CD14-positive monocyte (primary cell): ENCODE data around the gene MYH9. TPM values are rescaled to one million over a fixed set of nuclear protein-coding genes. Genes with fewer than 3 reads are reported as not detected.
A peak's percentile ranks its signal among the peaks of the same experiment; 100 is the strongest.

ENCODE experiments used
- DNase-seq, 3 donors: peaks; one replicate each; pipeline ENCODE4 v3.0.0-alpha.2; 2011 to 2022
- H2AFZ ChIP-seq: 2 replicates; pipeline ENCODE4 v1.6.0; 2012; ENCODE audit warnings: mild to moderate bottlenecking, low read depth, low read length, inconsistent platforms; ENCODE audit not compliant: insufficient read depth, poor library complexity, severe bottlenecking
- H3K27ac ChIP-seq, 2 donors: 1 replicate in 1 of 2; 2 replicates in 1 of 2; pipeline ENCODE4 v1.5.1; 2012 to 2013; ENCODE audit warnings: low read length in 2 of 2, control low read depth in 1 of 2, inconsistent platforms in 1 of 2, low read depth in 1 of 2, mild to moderate bottlenecking in 1 of 2
- H3K27me3 ChIP-seq, 2 donors: one replicate each; pipeline versions ENCODE4 v1.6.0 to v1.6.1; 2011 to 2013; ENCODE audit warnings: low read length in 2 of 2; ENCODE audit not compliant: control insufficient read depth in 2 of 2, insufficient read depth in 2 of 2
- H3K36me3 ChIP-seq, 2 donors: replicated peaks in 1 of 2; 1 replicate in 1 of 2; 2 replicates in 1 of 2; pipeline versions ENCODE4 v1.5.1 to v1.6.1; 2012 to 2013; ENCODE audit warnings: low read length in 2 of 2, control low read depth in 1 of 2, inconsistent platforms in 1 of 2, mild to moderate bottlenecking in 1 of 2; ENCODE audit not compliant: insufficient read depth in 2 of 2, control insufficient read depth in 1 of 2
- H3K4me1 ChIP-seq, 2 donors: 1 replicate in 1 of 2; 2 replicates in 1 of 2; pipeline versions ENCODE4 v1.5.1 to v1.6.1; 2012 to 2013; ENCODE audit warnings: low read length in 2 of 2, control low read depth in 1 of 2, inconsistent platforms in 1 of 2, mild to moderate bottlenecking in 1 of 2, moderate library complexity in 1 of 2; ENCODE audit not compliant: insufficient read depth in 2 of 2, control insufficient read depth in 1 of 2
- H3K4me2 ChIP-seq: replicated peaks from 2 replicates; pipeline ENCODE3; 2012; ENCODE audit warnings: low read length, moderate library complexity, mild to moderate bottlenecking; ENCODE audit not compliant: poor library complexity, severe bottlenecking; ENCODE audit errors: extremely low read depth
- H3K4me3 ChIP-seq, 3 experiments: fragments of 200-600 bp in 1 of 3; sonication (generic) in 1 of 3; replicated peaks in 1 of 3; 1 replicate in 2 of 3; 2 replicates in 1 of 3; pipeline ENCODE4 v1.5.1; 2011 to 2013; ENCODE audit warnings: low read length in 3 of 3, mild to moderate bottlenecking in 3 of 3, control low read depth in 2 of 3, low read depth in 2 of 3, inconsistent platforms in 1 of 3, moderate library complexity in 1 of 3
- H3K79me2 ChIP-seq: 2 replicates; pipeline ENCODE4 v1.6.0; 2012; ENCODE audit warnings: mild to moderate bottlenecking, control low read depth, inconsistent platforms, low read length, moderate library complexity; ENCODE audit not compliant: insufficient read depth
- H3K9ac ChIP-seq: 2 replicates; pipeline ENCODE4 v1.6.0; 2017; ENCODE audit warnings: low read length, mild to moderate bottlenecking; ENCODE audit not compliant: insufficient read depth, poor library complexity, severe bottlenecking
- H3K9me3 ChIP-seq, 2 donors: replicated peaks in 1 of 2; 1 replicate in 1 of 2; 2 replicates in 1 of 2; pipeline versions ENCODE4 v1.5.1 to v1.6.1; 2012 to 2013; ENCODE audit warnings: low read length in 2 of 2, control low read depth in 1 of 2; ENCODE audit not compliant: control insufficient read depth in 1 of 2, insufficient read depth in 1 of 2
- H4K20me1 ChIP-seq: 2 replicates; pipeline ENCODE4 v1.6.0; 2012; ENCODE audit warnings: mild to moderate bottlenecking, low read length, control low read depth, moderate library complexity; ENCODE audit not compliant: insufficient read depth
- H3K27ac Mint-ChIP-seq, 7 donors: one replicate each; pipeline ENCODE4 v1.8.0; 2020; ENCODE audit warnings: mild to moderate bottlenecking in 7 of 7, mixed read lengths in 7 of 7, moderate library complexity in 6 of 7, inconsistent platforms in 2 of 7
- H3K27me3 Mint-ChIP-seq, 3 donors: one replicate each; pipeline ENCODE4 v1.8.0; 2021 to 2022; ENCODE audit warnings: low read depth in 3 of 3, mild to moderate bottlenecking in 3 of 3, mixed read lengths in 3 of 3, moderate library complexity in 3 of 3, inconsistent platforms in 1 of 3
- H3K36me3 Mint-ChIP-seq, 2 donors: one replicate each; pipeline ENCODE4 v1.8.0; 2020; ENCODE audit warnings: mixed read lengths in 2 of 2, inconsistent platforms in 1 of 2, mild to moderate bottlenecking in 1 of 2
- H3K4me1 Mint-ChIP-seq: one replicate; pipeline ENCODE4 v1.8.0; 2020; ENCODE audit warnings: mild to moderate bottlenecking, mixed read lengths
- H3K4me3 Mint-ChIP-seq, 2 donors: one replicate each; pipeline ENCODE4 v1.8.0; 2020; ENCODE audit warnings: mild to moderate bottlenecking in 2 of 2, mixed read lengths in 2 of 2, moderate library complexity in 1 of 2
- H3K9me3 Mint-ChIP-seq, 7 donors: one replicate each; pipeline ENCODE4 v1.8.0; 2020 to 2022; ENCODE audit warnings: mixed read lengths in 7 of 7, mild to moderate bottlenecking in 6 of 7, moderate library complexity in 6 of 7, inconsistent platforms in 2 of 7
- CTCF ChIP-seq: fragments of 200-600 bp; IDR thresholded peaks from one replicate; pipeline ENCODE4 v1.8.0; 2022; ENCODE audit warnings: antibody characterized with exemption, mild to moderate bottlenecking
- WGBS: methylation state at CpG from one replicate; pipeline ENCODE4 v1.1.5; 2013; ENCODE audit warnings: missing lambda C conversion rate; ENCODE audit not compliant: insufficient coverage; 5-methylcytosine and 5-hydroxymethylcytosine counted together
- intact Hi-C, 2 donors: fragments of 100-400 bp; cut with micrococcal nuclease; formaldehyde crosslinking; loops; one replicate each; pipeline versions ENCODE4 v1.15.0 to v1.15.1; 2023
- polyA plus RNA-seq, 3 donors: library from polyadenylated mRNA; depleted of rRNA in 1 of 3; unstranded in 2 of 3; stranded (reverse) in 1 of 3; fragments of 300-500 nt in 2 of 3; fragments of >200 nt in 1 of 3; fragmentation: Illumina TruSeq in 2 of 3; gene quantifications; 1 replicate in 2 of 3; 2 replicates in 1 of 3; pipeline ENCODE4 v1.2.3, GENCODE V29; 2012 to 2021

Gene MYH9
- polyA plus RNA-seq, 3 donors = 35.6 to 163 (median 79.5) TPM

DNA sequence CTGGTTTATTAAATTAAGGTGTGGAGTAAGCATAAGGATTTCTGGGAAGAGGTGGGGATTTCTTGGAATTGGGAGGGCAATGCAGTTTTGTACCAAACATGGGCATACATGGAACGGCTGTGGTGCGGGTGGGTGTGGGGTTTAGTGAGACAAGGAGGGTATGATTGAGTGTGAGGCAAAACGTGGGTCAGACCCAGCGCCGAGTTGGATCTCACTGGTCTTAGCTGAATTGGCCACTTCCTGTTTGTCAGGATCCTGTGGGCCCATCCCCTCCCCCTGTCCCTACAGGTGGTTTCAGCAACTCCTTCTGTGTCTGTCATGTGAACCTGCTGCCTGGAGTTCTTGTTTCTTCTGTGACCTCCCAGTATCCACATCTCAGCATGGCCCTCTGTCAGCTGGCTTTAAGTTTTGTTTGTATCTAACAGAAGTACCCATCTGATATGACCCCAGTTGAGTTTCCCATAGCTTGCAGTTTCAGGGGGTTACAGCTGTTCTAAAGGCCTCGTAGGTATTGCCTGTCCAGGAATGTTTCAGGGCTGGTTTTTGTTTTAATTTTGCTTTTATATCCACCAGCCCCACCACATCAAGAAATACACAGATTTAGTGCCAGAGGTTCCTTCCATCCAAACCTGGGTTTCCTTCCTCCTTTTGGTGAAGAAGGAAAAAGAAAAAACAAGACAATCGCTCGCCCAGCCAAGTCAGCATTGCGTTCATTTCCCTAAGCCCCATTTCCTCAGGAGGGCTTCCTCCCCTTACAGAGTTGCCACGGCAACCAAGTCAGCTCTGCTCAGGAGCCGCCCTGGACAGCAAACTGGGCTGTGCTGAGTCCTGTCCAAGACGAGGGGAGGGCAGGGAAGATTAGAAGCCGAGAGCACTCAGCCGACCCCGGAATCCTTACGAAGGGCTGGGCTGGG, 128.8 kb downstream of the MYH9 start:
- Histone ChIP-seq H3K79me2 (no peaks in the 10 kb centered on the region), H3K36me3 (peaks cover 2 to 46% of the 10 kb centered on the region in 2 donors), H4K20me1 (no peaks in the 10 kb centered on the region), H3K27me3 (no peaks in the 10 kb centered on the region), H3K4me3 (no peak overlapping the region), H3K27ac (peak overlapping the region in 1 of 2 donors; percentile 6), H3K9me3 (no peaks in the 10 kb centered on the region), H2AFZ (no peak overlapping the region), H3K4me2 (peak overlapping the region; percentile 11), H3K9ac (no peak overlapping the region), H3K4me1 (peaks cover 17 to 28% of the 10 kb centered on the region in 2 donors)
- peaks cover 0 to 1% (median 0%) of the 10 kb centered on the region in 7 donors for H3K9me3 Mint-ChIP-seq
- 81% methylated on average over 6 of the region's 16 CpGs for WGBS
- H3K4me3 Mint-ChIP-seq = peak overlapping the region in 1 of 2 donors; percentile 39
- peak overlapping the region; percentile 33 to 76 (median 57) for H3K27ac Mint-ChIP-seq
- no peak for TF ChIP-seq CTCF
- peak in 2 of 3 donors; percentile 14 to 26 for DNase-seq
- peaks cover 67 to 68% of the 10 kb centered on the region in 2 donors for H3K36me3 Mint-ChIP-seq
- intact Hi-C loops = no loop called here
- H3K4me1 Mint-ChIP-seq = peaks cover 42% of the 10 kb centered on the region
- no peaks in the 10 kb centered on the region for H3K27me3 Mint-ChIP-seq

- peaks cover 2 to 37% of the 10 kb centered on the region in 2 donors for H3K36me3 ChIP-seq
- no peaks in the 10 kb centered on the region for H3K79me2 ChIP-seq
- H3K27me3 ChIP-seq = no peaks in the 10 kb centered on the region
- no peak overlapping the region for H2AFZ ChIP-seq
- H3K4me3 Mint-ChIP-seq = no peak overlapping the region
- no peak overlapping the region for H3K4me3 ChIP-seq
- H3K27ac Mint-ChIP-seq = peak overlapping the region in 3 of 7 donors; percentile 2 to 64 (median 31)
- H3K36me3 Mint-ChIP-seq = peaks cover 58 to 60% of the 10 kb centered on the region in 2 donors
- H3K9ac ChIP-seq = no peak overlapping the region
- no peak overlapping the region for H3K27ac ChIP-seq
- whole genome bisulfite sequencing = 95% methylated on average over 11 of the region's 13 CpGs
- peaks cover 43% of the 10 kb centered on the region for H3K4me1 Mint-ChIP-seq
- no peaks in the 10 kb centered on the region for H4K20me1 ChIP-seq
- intact Hi-C loops = no loop called here
- no peak for DNase-seq
- peaks cover 0 to 1% (median 0%) of the 10 kb centered on the region in 7 donors for H3K9me3 Mint-ChIP-seq
- no peaks in the 10 kb centered on the region for H3K27me3 Mint-ChIP-seq
- H3K4me1 ChIP-seq = peaks cover 25 to 33% of the 10 kb centered on the region in 2 donors
- H3K4me2 ChIP-seq = no peak overlapping the region
- no peaks in the 10 kb centered on the region for H3K9me3 ChIP-seq
- TF ChIP-seq CTCF = no peak
Observed at GRCh38 chr22:36257948-36258670, 129.7 kb downstream of the MYH9 start.
